ENCODE data around the gene BID.
A peak's percentile ranks its signal among the peaks of the same experiment; 100 is the strongest.

BID gene

DNA sequence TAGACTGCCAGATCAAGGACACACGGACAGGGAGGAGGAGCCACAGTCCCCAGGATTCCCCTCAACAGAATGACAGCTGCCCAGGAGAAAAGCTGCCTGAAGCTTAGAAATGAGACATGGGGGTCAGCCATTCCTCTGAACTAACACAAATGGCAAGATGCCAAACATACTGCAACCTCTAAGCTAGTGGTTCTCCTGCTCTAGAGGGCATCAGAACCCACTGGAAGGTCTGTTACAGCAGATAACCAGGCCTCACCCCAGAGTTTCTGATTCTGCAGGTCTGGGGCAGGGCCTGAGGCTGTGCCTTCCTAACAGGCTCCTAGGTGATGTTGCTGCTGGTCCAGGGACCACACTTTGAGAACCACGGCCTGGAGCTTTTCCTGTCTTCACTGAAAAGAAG is 28.6 kb upstream of the BID start:
- H2AK5ac ChIP-seq (ENCODE audit: low read length), result no peak overlapping the region
- no peaks in the 10 kb centered on the region for H3K79me2 ChIP-seq (ENCODE audit: control insufficient read depth, insufficient read depth, low read length)
- no peak overlapping the region for H3K4me3 ChIP-seq (ENCODE audit: low read length)
- H3K9ac ChIP-seq (ENCODE audit: low read length), result no peak overlapping the region
- no peak overlapping the region for H2BK5ac ChIP-seq (ENCODE audit: low read length)
- DNase-seq, result no peak
- no peak overlapping the region for H3K18ac ChIP-seq (ENCODE audit: low read length)
- H3K4me1 ChIP-seq (ENCODE audit: control insufficient read depth, low read depth, low read length), result no peaks in the 10 kb centered on the region
- H3K4ac ChIP-seq (ENCODE audit: low read depth, low read length), result no peak overlapping the region
- no peak overlapping the region for H2BK120ac ChIP-seq (ENCODE audit: low read depth, low read length)
- H3K56ac ChIP-seq (ENCODE audit: low read length), result no peak overlapping the region
- H4K8ac ChIP-seq (ENCODE audit: low read depth, low read length), result no peak overlapping the region
- H3K36me3 ChIP-seq (ENCODE audit: control insufficient read depth, insufficient read depth, low read length), result peaks cover 2% of the 10 kb centered on the region
- no peaks in the 10 kb centered on the region for H3K27me3 ChIP-seq (ENCODE audit: insufficient read depth, low read length, poor library complexity)
- H3K27ac ChIP-seq (ENCODE audit: low read depth, low read length), result no peak overlapping the region
- no peak overlapping the region for H4K5ac ChIP-seq (ENCODE audit: low read length)
- WGBS (ENCODE audit: extremely low coverage, insufficient coverage, low lambda C conversion rate), result no CpG with 5 or more reads among the region's 2 CpGs
- H3K4me2 ChIP-seq (ENCODE audit: low read length), result no peak overlapping the region
- no peaks in the 10 kb centered on the region for H3K79me1 ChIP-seq (ENCODE audit: low read length)
- no peak overlapping the region for H3K23ac ChIP-seq (ENCODE audit: low read length)
- H2BK15ac ChIP-seq (replicated peaks; ENCODE audit: low read depth), result no peak overlapping the region

DNA sequence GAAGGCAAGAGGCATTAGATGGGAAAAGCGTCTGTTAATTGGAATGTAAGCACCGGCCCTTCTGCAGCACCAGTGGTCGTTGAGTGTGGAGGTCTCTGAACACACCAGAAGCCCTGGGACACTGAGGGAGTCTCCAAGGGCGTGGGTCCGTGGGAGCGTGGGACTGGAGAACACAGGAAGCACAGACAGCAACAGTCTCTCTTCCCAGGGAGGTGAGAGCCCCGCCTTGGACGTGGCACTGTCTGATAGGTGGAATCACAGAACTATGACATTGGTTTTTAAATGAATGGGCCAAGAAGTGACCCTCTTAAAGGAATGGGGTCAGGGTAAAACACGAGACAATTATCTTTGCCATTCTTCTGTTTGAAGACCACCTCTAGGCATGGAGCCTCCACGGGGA is 28.1 kb upstream of the BID start:
- Histone ChIP-seq H3K4me1 (ENCODE audit: control insufficient read depth, low read depth, low read length) (no peaks in the 10 kb centered on the region), H3K36me3 (ENCODE audit: control insufficient read depth, insufficient read depth, low read length) (peaks cover 2% of the 10 kb centered on the region), H3K27ac (ENCODE audit: low read depth, low read length) (no peak overlapping the region), H3K27me3 (ENCODE audit: insufficient read depth, low read length, poor library complexity) (no peaks in the 10 kb centered on the region), H3K4me2 (ENCODE audit: low read length) (no peak overlapping the region), H3K56ac (ENCODE audit: low read length) (no peak overlapping the region), H2BK15ac (replicated peaks; ENCODE audit: low read depth) (no peak overlapping the region), H3K4me3 (ENCODE audit: low read length) (no peak overlapping the region), H4K5ac (ENCODE audit: low read length) (no peak overlapping the region), H3K79me2 (ENCODE audit: control insufficient read depth, insufficient read depth, low read length) (no peaks in the 10 kb centered on the region), H2BK5ac (ENCODE audit: low read length) (no peak overlapping the region), H3K79me1 (ENCODE audit: low read length) (no peaks in the 10 kb centered on the region), H2BK120ac (ENCODE audit: low read depth, low read length) (no peak overlapping the region), H3K4ac (ENCODE audit: low read depth, low read length) (no peak overlapping the region), H3K23ac (ENCODE audit: low read length) (no peak overlapping the region), H3K18ac (ENCODE audit: low read length) (no peak overlapping the region), H3K9ac (ENCODE audit: low read length) (no peak overlapping the region), H4K8ac (ENCODE audit: low read depth, low read length) (no peak overlapping the region), H2AK5ac (ENCODE audit: low read length) (no peak overlapping the region)
- no CpG with 5 or more reads among the region's 10 CpGs for WGBS (ENCODE audit: extremely low coverage, insufficient coverage, low lambda C conversion rate)
- no peak for DNase-seq

DNA sequence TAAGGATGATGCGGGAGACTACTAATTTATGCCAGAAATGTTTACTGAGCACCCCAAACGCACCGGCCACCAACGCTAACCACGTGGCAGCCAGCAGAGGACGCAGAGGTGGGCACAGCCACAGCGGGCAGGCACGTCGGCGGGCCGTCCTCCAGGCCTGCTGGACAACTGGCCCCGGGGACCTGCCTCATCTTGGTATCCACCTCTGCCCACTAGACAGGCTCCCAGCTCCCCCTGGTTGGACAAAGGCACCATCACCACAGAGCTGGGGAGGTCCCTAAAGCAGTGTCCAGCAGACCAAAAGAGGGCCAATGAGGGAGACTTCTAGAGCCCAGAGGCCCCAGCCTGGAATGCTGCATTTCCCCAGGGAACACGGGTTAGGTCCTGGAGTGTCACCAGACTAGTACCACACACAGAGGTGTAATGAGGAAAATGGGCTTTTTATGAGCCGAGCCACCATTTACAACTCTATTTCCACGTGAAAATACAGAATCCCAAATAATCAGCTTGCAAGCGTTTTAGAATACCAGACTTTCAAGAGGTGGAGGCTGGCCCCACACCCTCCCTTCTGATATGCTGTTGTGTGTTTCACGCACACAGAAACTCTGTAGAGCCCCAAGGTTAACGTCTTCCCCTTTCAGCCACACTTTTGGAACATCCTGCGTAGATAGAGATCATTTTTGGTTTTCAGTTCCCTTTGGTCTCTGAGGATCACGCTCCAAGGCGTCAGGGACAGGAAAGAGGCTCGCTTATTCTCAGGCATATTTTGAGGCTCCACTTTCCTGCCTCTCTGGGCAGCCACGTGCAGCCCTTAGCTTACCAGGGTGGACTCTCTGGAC is 23.7 kb upstream of the BID start:
- Histone ChIP-seq H3K23ac (ENCODE audit: low read length) (peak overlapping the region; percentile 66), H3K4me1 (ENCODE audit: control insufficient read depth, low read depth, low read length) (no peaks in the 10 kb centered on the region), H2BK120ac (ENCODE audit: low read depth, low read length) (no peak overlapping the region), H4K8ac (ENCODE audit: low read depth, low read length) (no peak overlapping the region), H3K4ac (ENCODE audit: low read depth, low read length) (no peak overlapping the region), H3K27ac (ENCODE audit: low read depth, low read length) (no peak overlapping the region), H2BK15ac (replicated peaks; ENCODE audit: low read depth) (no peak overlapping the region), H3K79me1 (ENCODE audit: low read length) (no peaks in the 10 kb centered on the region), H2BK5ac (ENCODE audit: low read length) (no peak overlapping the region), H3K36me3 (ENCODE audit: control insufficient read depth, insufficient read depth, low read length) (no peaks in the 10 kb centered on the region), H3K79me2 (ENCODE audit: control insufficient read depth, insufficient read depth, low read length) (no peaks in the 10 kb centered on the region), H3K4me3 (ENCODE audit: low read length) (no peak overlapping the region), H4K5ac (ENCODE audit: low read length) (no peak overlapping the region), H3K56ac (ENCODE audit: low read length) (no peak overlapping the region), H2AK5ac (ENCODE audit: low read length) (no peak overlapping the region), H3K9ac (ENCODE audit: low read length) (no peak overlapping the region), H3K4me2 (ENCODE audit: low read length) (no peak overlapping the region), H3K27me3 (ENCODE audit: insufficient read depth, low read length, poor library complexity) (no peaks in the 10 kb centered on the region), H3K18ac (ENCODE audit: low read length) (no peak overlapping the region)
- DNase-seq, result no peak
- no CpG with 5 or more reads among the region's 23 CpGs for WGBS (ENCODE audit: extremely low coverage, insufficient coverage, low lambda C conversion rate)

DNA sequence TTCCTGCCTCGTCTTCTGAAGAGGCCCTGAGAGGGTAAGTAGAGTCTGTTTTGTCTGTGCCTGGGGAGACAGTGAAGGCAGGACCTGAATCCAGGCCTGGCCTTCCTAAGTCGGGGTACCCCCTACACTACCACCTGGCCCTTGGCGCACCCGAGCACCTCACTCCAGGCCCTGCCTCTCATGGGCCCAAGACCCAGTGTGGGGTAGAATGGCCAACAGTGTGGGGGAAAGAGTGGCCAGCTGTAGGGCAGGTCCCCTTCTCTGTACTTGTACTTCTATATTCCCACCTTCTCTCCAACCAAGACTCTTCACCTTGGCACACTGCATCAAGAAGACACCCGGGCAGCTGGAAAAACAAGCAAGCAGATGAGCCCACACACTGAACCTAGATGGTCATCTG is 22.4 kb upstream of the BID start:
- no peak overlapping the region for H2BK120ac ChIP-seq (ENCODE audit: low read depth, low read length)
- H3K27ac ChIP-seq (ENCODE audit: low read depth, low read length), result no peak overlapping the region
- H3K9ac ChIP-seq (ENCODE audit: low read length), result no peak overlapping the region
- WGBS (ENCODE audit: extremely low coverage, insufficient coverage, low lambda C conversion rate), result no CpG with 5 or more reads among the region's 5 CpGs
- no peak overlapping the region for H3K18ac ChIP-seq (ENCODE audit: low read length)
- H3K4me1 ChIP-seq (ENCODE audit: control insufficient read depth, low read depth, low read length), result no peaks in the 10 kb centered on the region
- no peak overlapping the region for H3K4me2 ChIP-seq (ENCODE audit: low read length)
- no peaks in the 10 kb centered on the region for H3K79me1 ChIP-seq (ENCODE audit: low read length)
- H2BK5ac ChIP-seq (ENCODE audit: low read length), result no peak overlapping the region
- H3K56ac ChIP-seq (ENCODE audit: low read length), result no peak overlapping the region
- no peak overlapping the region for H4K8ac ChIP-seq (ENCODE audit: low read depth, low read length)
- H2BK15ac ChIP-seq (replicated peaks; ENCODE audit: low read depth), result no peak overlapping the region
- H4K5ac ChIP-seq (ENCODE audit: low read length), result no peak overlapping the region
- no peak overlapping the region for H3K23ac ChIP-seq (ENCODE audit: low read length)
- H3K36me3 ChIP-seq (ENCODE audit: control insufficient read depth, insufficient read depth, low read length), result no peaks in the 10 kb centered on the region
- H3K4ac ChIP-seq (ENCODE audit: low read depth, low read length), result no peak overlapping the region
- DNase-seq, result no peak
- no peaks in the 10 kb centered on the region for H3K79me2 ChIP-seq (ENCODE audit: control insufficient read depth, insufficient read depth, low read length)
- no peak overlapping the region for H3K4me3 ChIP-seq (ENCODE audit: low read length)
- H3K27me3 ChIP-seq (ENCODE audit: insufficient read depth, low read length, poor library complexity), result no peaks in the 10 kb centered on the region
- H2AK5ac ChIP-seq (ENCODE audit: low read length), result no peak overlapping the region

DNA sequence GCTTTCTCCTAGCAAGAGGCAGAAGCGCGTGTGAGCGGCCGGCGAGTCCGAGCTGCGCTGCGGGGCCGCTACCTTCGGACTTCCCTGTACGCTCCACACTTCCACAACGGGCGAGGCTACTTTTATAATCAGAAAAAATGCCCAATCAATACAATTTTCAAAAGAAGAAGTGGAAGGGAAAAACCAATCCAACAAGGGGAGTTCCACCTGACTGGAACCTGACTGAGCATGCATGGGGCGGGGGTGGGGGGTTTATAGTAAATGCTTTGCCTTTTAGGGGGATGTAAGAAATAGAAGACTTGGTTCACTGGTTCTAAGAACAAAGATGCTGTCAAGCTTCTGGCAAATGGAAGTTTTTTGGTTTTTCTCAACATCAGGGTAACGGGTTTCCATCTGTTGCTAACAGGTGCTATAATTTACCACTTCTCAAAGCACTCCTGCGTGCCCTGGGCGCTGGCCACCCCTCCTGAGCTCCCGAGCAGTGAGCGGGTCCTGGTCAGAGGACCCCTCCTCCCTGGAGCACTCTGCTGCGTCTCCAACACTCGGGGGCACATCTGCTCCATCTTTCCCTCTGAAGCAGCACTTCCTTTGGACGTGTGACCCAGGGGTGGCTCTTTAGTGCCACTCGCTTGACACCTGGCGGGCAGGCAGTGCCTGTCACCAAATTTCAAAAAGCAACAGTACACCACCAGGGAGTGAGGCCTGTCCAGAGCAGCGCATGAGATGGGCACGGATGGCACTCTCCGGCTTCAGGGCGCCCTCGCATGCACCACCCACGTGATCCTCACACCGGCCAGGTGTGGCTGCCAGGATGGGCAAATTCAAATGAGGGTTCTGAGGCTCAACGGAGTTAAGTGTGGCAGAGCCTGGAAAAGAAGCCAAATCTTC is 21.6 kb upstream of the BID start:
- Histone ChIP-seq H2BK120ac (ENCODE audit: low read depth, low read length) (no peak overlapping the region), H3K18ac (ENCODE audit: low read length) (no peak overlapping the region), H2AK5ac (ENCODE audit: low read length) (no peak overlapping the region), H2BK15ac (replicated peaks; ENCODE audit: low read depth) (no peak overlapping the region), H4K8ac (ENCODE audit: low read depth, low read length) (no peak overlapping the region), H3K23ac (ENCODE audit: low read length) (no peak overlapping the region), H3K36me3 (ENCODE audit: control insufficient read depth, insufficient read depth, low read length) (no peaks in the 10 kb centered on the region), H3K4me1 (ENCODE audit: control insufficient read depth, low read depth, low read length) (no peaks in the 10 kb centered on the region), H2BK5ac (ENCODE audit: low read length) (no peak overlapping the region), H3K27ac (ENCODE audit: low read depth, low read length) (no peak overlapping the region), H3K4me2 (ENCODE audit: low read length) (no peak overlapping the region), H3K79me2 (ENCODE audit: control insufficient read depth, insufficient read depth, low read length) (no peaks in the 10 kb centered on the region), H3K56ac (ENCODE audit: low read length) (no peak overlapping the region), H3K4ac (ENCODE audit: low read depth, low read length) (no peak overlapping the region), H3K9ac (ENCODE audit: low read length) (no peak overlapping the region), H4K5ac (ENCODE audit: low read length) (no peak overlapping the region), H3K27me3 (ENCODE audit: insufficient read depth, low read length, poor library complexity) (no peaks in the 10 kb centered on the region), H3K79me1 (ENCODE audit: low read length) (no peaks in the 10 kb centered on the region), H3K4me3 (ENCODE audit: low read length) (no peak overlapping the region)
- no CpG with 5 or more reads among the region's 32 CpGs for WGBS (ENCODE audit: extremely low coverage, insufficient coverage, low lambda C conversion rate)
- no peak for DNase-seq
